Trophoblast cell (in vitro differentiated cells and primary cell): ENCODE results near the gene CAMTA2.

Experiments used
- DNase-seq, 2 donors: peaks; one replicate each; pipeline ENCODE4 v3.0.0-alpha.2; 2016
- H2AFZ ChIP-seq: 2 replicates; pipeline ENCODE4 v1.6.1; 2013; ENCODE audit warnings: low read length, moderate library complexity, mild to moderate bottlenecking; ENCODE audit not compliant: insufficient read depth, poor library complexity
- H2AK5ac ChIP-seq: 2 replicates; pipeline ENCODE4 v1.6.1; 2013; ENCODE audit warnings: mild to moderate bottlenecking, low read length
- H2BK120ac ChIP-seq: 2 replicates; pipeline ENCODE4 v1.6.1; 2013; ENCODE audit warnings: low read length, mild to moderate bottlenecking, moderate library complexity; ENCODE audit not compliant: insufficient read depth, poor library complexity
- H2BK12ac ChIP-seq: 2 replicates; pipeline ENCODE4 v1.6.1; 2013; ENCODE audit warnings: mild to moderate bottlenecking, low read length, moderate library complexity
- H2BK5ac ChIP-seq: 2 replicates; pipeline ENCODE4 v1.6.1; 2013; ENCODE audit warnings: low read length, low read depth, moderate library complexity, mild to moderate bottlenecking; ENCODE audit not compliant: poor library complexity
- H3K14ac ChIP-seq: 2 replicates; pipeline ENCODE4 v1.6.1; 2013; ENCODE audit warnings: mild to moderate bottlenecking, low read length
- H3K18ac ChIP-seq: 2 replicates; pipeline ENCODE4 v1.6.1; 2013; ENCODE audit warnings: mild to moderate bottlenecking, low read length
- H3K23ac ChIP-seq: 2 replicates; pipeline ENCODE4 v1.6.1; 2013; ENCODE audit warnings: low read length
- H3K27ac ChIP-seq: 2 replicates; pipeline ENCODE4 v1.5.1; 2013; ENCODE audit warnings: low read depth, mild to moderate bottlenecking, inconsistent platforms, low read length, moderate library complexity
- H3K27me3 ChIP-seq: 2 replicates; pipeline ENCODE4 v1.6.1; 2013; ENCODE audit warnings: inconsistent platforms, mild to moderate bottlenecking, low read length, moderate library complexity; ENCODE audit not compliant: insufficient read depth
- H3K36me3 ChIP-seq, 2 experiments: 1 replicate in 1 of 2; 2 replicates in 1 of 2; pipeline ENCODE4 v1.6.1; 2013; ENCODE audit warnings: low read length in 2 of 2, mild to moderate bottlenecking in 2 of 2, moderate library complexity in 1 of 2; ENCODE audit not compliant: insufficient read depth in 2 of 2, control insufficient read depth in 1 of 2
- H3K4ac ChIP-seq: 2 replicates; pipeline ENCODE4 v1.6.1; 2013; ENCODE audit warnings: low read depth, mild to moderate bottlenecking, low read length, moderate library complexity
- H3K4me1 ChIP-seq, 2 experiments: 1 replicate in 1 of 2; 2 replicates in 1 of 2; pipeline ENCODE4 v1.6.1; 2013; ENCODE audit warnings: low read length in 2 of 2, mild to moderate bottlenecking in 2 of 2, moderate library complexity in 1 of 2; ENCODE audit not compliant: insufficient read depth in 2 of 2, control insufficient read depth in 1 of 2
- H3K4me2 ChIP-seq: 2 replicates; pipeline ENCODE4 v1.6.1; 2013; ENCODE audit warnings: inconsistent platforms, mild to moderate bottlenecking, low read length, moderate library complexity
- H3K4me3 ChIP-seq: 2 replicates; pipeline ENCODE4 v1.5.1; 2013; ENCODE audit warnings: mild to moderate bottlenecking, low read depth, low read length, inconsistent platforms
- H3K79me1 ChIP-seq: one replicate; pipeline ENCODE4 v1.6.1; 2013; ENCODE audit warnings: low read length
- H3K79me2 ChIP-seq: 2 replicates; pipeline ENCODE4 v1.6.1; 2013; ENCODE audit warnings: low read length, mild to moderate bottlenecking; ENCODE audit not compliant: control insufficient read depth, insufficient read depth, poor library complexity
- H3K9ac ChIP-seq: 2 replicates; pipeline ENCODE4 v1.6.1; 2013; ENCODE audit warnings: mild to moderate bottlenecking, low read length
- H3K9me3 ChIP-seq: 2 replicates; pipeline ENCODE4 v1.6.1; 2013; ENCODE audit warnings: low read depth, mild to moderate bottlenecking, control low read depth, inconsistent platforms, low read length; ENCODE audit not compliant: insufficient read depth
- H4K12ac ChIP-seq: 2 replicates; pipeline ENCODE4 v1.6.1; 2013; ENCODE audit warnings: low read depth, mild to moderate bottlenecking, low read length, moderate library complexity
- H4K8ac ChIP-seq: 2 replicates; pipeline ENCODE4 v1.6.1; 2013; ENCODE audit warnings: low read depth, mild to moderate bottlenecking, low read length, moderate library complexity
- H4K91ac ChIP-seq: one replicate; pipeline ENCODE4 v1.6.1; 2013; ENCODE audit warnings: low read depth, mild to moderate bottlenecking, low read length, moderate library complexity
- WGBS: extraction: QIAGEN DNeasy Blood & Tissue Kit; methylation state at CpG from one replicate; pipeline ENCODE4 v1.1.7; 2013; ENCODE audit warnings: missing lambda C conversion rate; ENCODE audit not compliant: insufficient read length, insufficient coverage; ENCODE audit errors: extremely low coverage; 5-methylcytosine and 5-hydroxymethylcytosine counted together

The CAMTA2 gene

DNA sequence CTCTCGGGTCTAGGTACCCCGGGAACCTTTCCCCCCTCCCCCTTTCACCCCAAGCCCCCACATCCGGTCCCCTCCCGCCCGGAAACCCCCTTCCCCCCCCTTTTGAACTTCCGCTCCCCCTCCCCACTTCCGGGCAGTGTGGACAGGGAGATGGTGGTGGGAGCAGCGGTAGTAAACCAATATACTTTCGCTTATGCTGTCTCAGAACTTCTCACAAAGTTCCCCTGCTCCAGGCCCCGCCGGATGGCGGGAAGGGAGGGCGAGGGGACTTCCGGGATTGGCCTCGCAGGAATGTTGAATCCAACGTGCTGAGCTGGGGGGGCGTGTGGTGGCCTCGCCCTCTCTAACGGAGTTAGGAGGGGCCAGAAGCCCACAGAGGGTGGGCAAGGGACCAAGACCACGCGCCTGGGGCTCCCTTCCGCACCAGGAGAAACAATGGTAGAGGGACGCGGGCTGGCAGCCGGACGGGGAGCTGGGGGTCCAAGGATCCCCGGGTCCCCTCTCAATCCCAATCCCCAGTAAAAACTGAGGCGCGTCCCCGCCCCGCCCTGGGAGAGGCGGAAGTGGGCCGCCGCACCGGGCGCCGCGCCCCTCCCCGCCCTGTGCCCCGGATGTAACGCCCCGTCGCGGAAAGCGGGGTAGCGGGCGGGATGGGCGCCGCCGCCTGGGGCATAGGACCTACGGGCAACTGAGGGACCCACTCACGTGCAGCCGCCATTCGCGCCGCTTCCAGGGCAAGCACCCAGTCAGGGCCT, 39.9 kb downstream of the CAMTA2 start:
- peak overlapping the region; percentile 99 for H2AK5ac ChIP-seq
- peak overlapping the region; percentile 96 for H2BK120ac ChIP-seq
- peaks cover 26% of the 10 kb centered on the region for H3K79me2 ChIP-seq
- H3K9me3 ChIP-seq: peaks cover 1% of the 10 kb centered on the region
- H3K27me3 ChIP-seq: no peaks in the 10 kb centered on the region
- H3K79me1 ChIP-seq: peaks cover 30% of the 10 kb centered on the region
- peak overlapping the region; percentile 93 for H3K4me2 ChIP-seq
- H3K14ac ChIP-seq: peak overlapping the region; percentile 95
- H3K27ac ChIP-seq: peak overlapping the region; percentile 100
- peak overlapping the region; percentile 100 for H3K4me3 ChIP-seq
- peaks cover 28 to 38% of the 10 kb centered on the region in 2 experiments for H3K4me1 ChIP-seq
- peak overlapping the region; percentile 97 for H4K12ac ChIP-seq
- peak overlapping the region; percentile 88 for H4K8ac ChIP-seq
- peak overlapping the region; percentile 97 for H2BK5ac ChIP-seq
- H3K23ac ChIP-seq: no peak overlapping the region
- H4K91ac ChIP-seq: peak overlapping the region; percentile 95
- no peak overlapping the region for H2BK12ac ChIP-seq
- H3K9ac ChIP-seq: peak overlapping the region; percentile 98
- DNase-seq: peak; percentile 44 to 60
- peak overlapping the region; percentile 96 for H3K18ac ChIP-seq
- no CpG with 5 or more reads among the region's 56 CpGs for WGBS
- peak overlapping the region; percentile 96 for H3K4ac ChIP-seq
- H3K36me3 ChIP-seq: peaks cover 31 to 42% of the 10 kb centered on the region in 2 experiments
- H2AFZ ChIP-seq: peak overlapping the region; percentile 47

DNA sequence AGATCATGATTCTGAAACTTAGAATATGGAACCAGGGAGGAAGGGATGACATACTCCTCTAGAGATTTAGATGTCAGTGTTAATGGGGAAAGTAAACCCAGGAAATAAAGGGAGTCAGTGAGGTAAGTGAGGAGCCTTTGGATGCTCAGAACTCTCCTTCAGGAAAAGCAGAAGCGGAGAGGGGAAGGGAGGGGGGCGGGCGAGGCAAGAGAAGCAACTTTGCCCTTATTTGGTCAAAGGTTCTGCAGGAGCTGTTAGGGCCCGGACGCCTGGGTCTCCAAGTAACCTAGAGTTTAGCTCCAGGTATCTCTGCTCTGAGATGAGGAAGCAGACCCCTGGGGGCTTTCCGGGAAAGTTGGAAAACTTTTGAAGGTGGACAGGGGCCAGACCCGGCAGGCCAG, 40.5 kb downstream of the CAMTA2 start:
- H3K27me3 ChIP-seq: no peaks in the 10 kb centered on the region
- no CpG with 5 or more reads among the region's 7 CpGs for WGBS
- H4K91ac ChIP-seq: no peak overlapping the region
- peak overlapping the region; percentile 100 for H3K4me3 ChIP-seq
- no peak overlapping the region for H4K8ac ChIP-seq
- no peak overlapping the region for H3K18ac ChIP-seq
- peak overlapping the region; percentile 80 for H3K9ac ChIP-seq
- H3K4ac ChIP-seq: peak overlapping the region; percentile 68
- H2BK5ac ChIP-seq: no peak overlapping the region
- H3K9me3 ChIP-seq: peaks cover 1% of the 10 kb centered on the region
- H3K27ac ChIP-seq: peak overlapping the region; percentile 76
- no peak overlapping the region for H2AFZ ChIP-seq
- H3K79me2 ChIP-seq: peaks cover 26% of the 10 kb centered on the region
- H3K4me1 ChIP-seq: peaks cover 28 to 38% of the 10 kb centered on the region in 2 experiments
- no peak overlapping the region for H3K23ac ChIP-seq
- peak overlapping the region; percentile 93 for H3K4me2 ChIP-seq
- H2BK120ac ChIP-seq: no peak overlapping the region
- DNase-seq: peak in 1 of 2 donors; percentile 21
- no peak overlapping the region for H4K12ac ChIP-seq
- H3K79me1 ChIP-seq: peaks cover 30% of the 10 kb centered on the region
- no peak overlapping the region for H2BK12ac ChIP-seq
- peaks cover 37 to 48% of the 10 kb centered on the region in 2 experiments for H3K36me3 ChIP-seq
- H2AK5ac ChIP-seq: no peak overlapping the region
- no peak overlapping the region for H3K14ac ChIP-seq

DNA sequence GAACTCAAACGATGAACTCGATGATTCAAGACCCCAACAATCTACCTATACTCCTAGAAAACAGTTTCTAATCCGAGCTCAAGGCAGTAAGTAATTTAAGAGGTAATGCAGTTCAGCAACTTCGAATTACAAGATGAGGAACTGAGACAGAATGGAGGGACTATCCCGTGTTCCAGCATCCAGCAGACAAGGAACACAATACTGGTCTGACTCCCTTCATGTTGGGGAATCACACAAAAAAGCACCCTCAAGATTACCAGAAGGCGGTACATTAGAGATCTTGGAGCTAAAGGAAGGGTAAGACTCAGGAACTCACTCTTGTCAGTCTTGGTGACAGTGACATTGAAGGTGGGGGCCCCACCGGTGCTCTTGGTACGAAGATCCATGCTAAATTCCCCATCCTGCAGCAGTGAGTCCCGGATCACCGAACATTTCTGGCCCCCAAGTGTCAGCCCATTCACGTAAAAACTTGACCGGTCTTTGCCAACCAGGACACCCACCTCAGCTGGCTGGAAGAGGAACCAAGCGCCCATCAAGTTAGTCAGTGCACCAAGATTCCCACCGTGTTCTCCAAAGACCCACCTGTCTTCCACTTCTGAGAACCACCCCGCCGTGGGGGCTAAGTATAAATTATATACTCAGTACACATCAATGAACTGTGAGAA, 41.0 kb downstream of the CAMTA2 start:
- H3K27ac ChIP-seq: peak overlapping the region; percentile 35
- WGBS: no CpG with 5 or more reads among the region's 16 CpGs
- peaks cover 37 to 49% of the 10 kb centered on the region in 2 experiments for H3K36me3 ChIP-seq
- no peak overlapping the region for H3K23ac ChIP-seq
- peak overlapping the region; percentile 71 for H3K4ac ChIP-seq
- no peak overlapping the region for H2AK5ac ChIP-seq
- no peak overlapping the region for H3K18ac ChIP-seq
- no peak overlapping the region for H2AFZ ChIP-seq
- H3K27me3 ChIP-seq: no peaks in the 10 kb centered on the region
- peak in 1 of 2 donors; percentile 16 for DNase-seq
- no peak overlapping the region for H4K8ac ChIP-seq
- H3K9ac ChIP-seq: peak overlapping the region; percentile 77
- H2BK5ac ChIP-seq: no peak overlapping the region
- H3K79me2 ChIP-seq: peaks cover 26% of the 10 kb centered on the region
- H4K12ac ChIP-seq: no peak overlapping the region
- H3K14ac ChIP-seq: no peak overlapping the region
- peak overlapping the region; percentile 93 for H3K4me2 ChIP-seq
- H3K4me3 ChIP-seq: peak overlapping the region; percentile 64
- no peak overlapping the region for H2BK120ac ChIP-seq
- peaks cover 30% of the 10 kb centered on the region for H3K79me1 ChIP-seq
- peaks cover 28 to 37% of the 10 kb centered on the region in 2 experiments for H3K4me1 ChIP-seq
- peaks cover 1% of the 10 kb centered on the region for H3K9me3 ChIP-seq
- no peak overlapping the region for H4K91ac ChIP-seq
- H2BK12ac ChIP-seq: no peak overlapping the region

DNA sequence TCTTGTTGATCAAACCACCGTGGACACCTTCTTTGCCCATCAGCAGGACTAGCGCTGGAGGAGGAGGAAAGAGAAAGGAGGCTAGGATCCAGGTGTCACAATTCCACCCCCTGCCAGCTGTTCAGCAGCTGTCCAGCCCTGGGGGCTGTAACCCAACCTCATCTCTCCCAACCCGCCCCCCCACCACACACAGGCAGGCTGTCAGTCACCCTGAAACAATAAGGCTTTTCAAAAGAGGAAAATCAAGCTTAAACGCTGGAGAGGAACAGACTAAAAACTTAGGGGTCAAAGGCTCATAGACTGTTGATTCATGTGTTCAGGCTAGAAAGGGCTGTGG, 41.6 kb downstream of the CAMTA2 start:
- H2BK12ac ChIP-seq: no peak overlapping the region
- DNase-seq: no peak
- H3K27me3 ChIP-seq: no peaks in the 10 kb centered on the region
- H4K8ac ChIP-seq: no peak overlapping the region
- no CpG with 5 or more reads among the region's 4 CpGs for WGBS
- no peak overlapping the region for H3K23ac ChIP-seq
- no peak overlapping the region for H4K91ac ChIP-seq
- H3K9me3 ChIP-seq: peaks cover 1% of the 10 kb centered on the region
- peaks cover 24 to 34% of the 10 kb centered on the region in 2 experiments for H3K4me1 ChIP-seq
- no peak overlapping the region for H3K9ac ChIP-seq
- H2BK5ac ChIP-seq: no peak overlapping the region
- no peak overlapping the region for H2AFZ ChIP-seq
- H3K4ac ChIP-seq: peak overlapping the region; percentile 71
- no peak overlapping the region for H4K12ac ChIP-seq
- H3K14ac ChIP-seq: no peak overlapping the region
- H3K4me3 ChIP-seq: no peak overlapping the region
- H3K18ac ChIP-seq: no peak overlapping the region
- no peak overlapping the region for H2BK120ac ChIP-seq
- H3K36me3 ChIP-seq: peaks cover 37 to 49% of the 10 kb centered on the region in 2 experiments
- peak overlapping the region; percentile 0 for H3K27ac ChIP-seq
- H2AK5ac ChIP-seq: no peak overlapping the region
- peaks cover 30% of the 10 kb centered on the region for H3K79me1 ChIP-seq
- H3K79me2 ChIP-seq: peaks cover 27% of the 10 kb centered on the region
- H3K4me2 ChIP-seq: peak overlapping the region; percentile 93
